ENCODE results near the gene HBS1L. TPM values are rescaled to one million over a fixed set of nuclear protein-coding genes. Genes with fewer than 3 reads are reported as not detected.

Gene HBS1L
- total RNA-seq, 4 donors from 2014 or later: 25.2 to 94.1 (median 37.5) TPM

GRCh38 chr6:134949927-134950326 lies 104.7 kb downstream of the HBS1L start, which contains the start of gene ALDH8A1:
Gene ALDH8A1, minus strand, starts transcription at chr6:134950101. Its CDS starts 48 bp downstream, at chr6:134950053.
- no peak for TF ChIP-seq CTCF (IDR thresholded peaks at IDR 0.05)
- TF ChIP-seq POLR2A (IDR thresholded peaks at IDR 0.05): no peak

DNA sequence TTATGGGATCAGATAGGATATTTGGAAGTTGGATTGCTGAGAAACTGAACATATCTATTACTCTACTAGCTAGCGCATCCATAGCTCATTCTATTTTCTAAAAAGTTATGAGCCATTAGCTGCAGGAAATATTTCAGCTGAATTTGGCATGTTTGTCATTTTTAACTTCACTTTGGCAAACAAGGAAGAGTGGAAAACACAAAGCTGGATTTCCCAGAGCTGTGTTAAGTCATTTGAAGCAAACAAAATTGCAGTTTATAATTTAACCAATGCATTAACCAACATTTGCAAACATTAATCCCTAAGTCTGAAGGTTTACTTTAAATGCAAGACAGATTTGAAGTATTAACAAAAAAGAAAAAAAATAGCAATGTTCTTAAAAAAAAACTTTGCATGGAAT lies 105.9 kb downstream of the HBS1L start:
- no peak overlapping the region for H3K27ac ChIP-seq

More at GRCh38 chr6:134949927-134950326, 104.7 kb downstream of the HBS1L start, which contains the start of gene ALDH8A1:
- Histone ChIP-seq H3K4me1 (no peaks in the 10 kb centered on the region), H3K27me3 (no peaks in the 10 kb centered on the region), H3K4me3 (peak within 1 kb of the TSS in 1 of 4 donors; percentile 20), H3K9me3 (no peaks in the 10 kb centered on the region), H3K27ac (no peak within 1 kb of the TSS), H3K36me3 (no peaks in the 10 kb centered on the region)
- no peak for DNase-seq

DNA sequence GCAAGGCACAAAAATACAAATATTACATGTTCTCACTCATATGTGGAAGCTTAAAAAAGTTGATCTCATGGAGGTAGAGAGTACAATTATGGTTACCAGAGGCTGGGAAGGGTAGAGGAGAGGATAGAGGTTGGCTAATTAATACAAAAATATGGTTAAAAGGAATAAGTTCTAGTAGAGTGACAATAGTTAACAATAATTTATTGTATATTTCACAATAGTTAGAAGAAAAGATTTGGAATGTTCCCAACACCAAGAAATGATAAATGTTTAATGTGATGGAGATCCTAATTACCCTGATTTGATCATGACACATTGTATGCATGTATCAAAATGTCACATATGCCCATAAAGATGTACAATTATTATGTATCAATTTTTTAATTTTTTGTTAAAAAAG lies 106.5 kb downstream of the HBS1L start:
- Histone ChIP-seq H3K4me1 (no peaks in the 10 kb centered on the region), H3K9me3 (no peaks in the 10 kb centered on the region), H3K4me3 (no peak overlapping the region), H3K36me3 (no peaks in the 10 kb centered on the region), H3K27me3 (no peaks in the 10 kb centered on the region), H3K27ac (no peak overlapping the region)
- no peak for DNase-seq
- TF ChIP-seq CTCF (IDR thresholded peaks at IDR 0.05) (no peak), POLR2A (IDR thresholded peaks at IDR 0.05) (no peak)

More for the DNA sequence above, 105.9 kb downstream of the HBS1L start:
- H3K4me1 ChIP-seq: no peaks in the 10 kb centered on the region
- no peaks in the 10 kb centered on the region for H3K9me3 ChIP-seq
- no peaks in the 10 kb centered on the region for H3K27me3 ChIP-seq
- H3K4me3 ChIP-seq: no peak overlapping the region
- DNase-seq: no peak
- H3K36me3 ChIP-seq: no peaks in the 10 kb centered on the region
- TF ChIP-seq POLR2A (IDR thresholded peaks at IDR 0.05) (no peak), CTCF (IDR thresholded peaks at IDR 0.05) (no peak)

GRCh38 chr6:134945045-134945444 lies 109.6 kb downstream of the HBS1L start:
- H3K27me3 ChIP-seq: no peaks in the 10 kb centered on the region
- TF ChIP-seq CTCF (IDR thresholded peaks at IDR 0.05): no peak
- TF ChIP-seq POLR2A (IDR thresholded peaks at IDR 0.05): no peak
- H3K9me3 ChIP-seq: no peaks in the 10 kb centered on the region
- H3K27ac ChIP-seq: no peak overlapping the region
- no peaks in the 10 kb centered on the region for H3K36me3 ChIP-seq
- no peak for DNase-seq
- H3K4me3 ChIP-seq: no peak overlapping the region
- H3K4me1 ChIP-seq: no peaks in the 10 kb centered on the region

- Histone ChIP-seq H3K27me3 (no peaks in the 10 kb centered on the region), H3K4me3 (no peak overlapping the region), H3K27ac (no peak overlapping the region), H3K9me3 (no peaks in the 10 kb centered on the region), H3K4me1 (no peaks in the 10 kb centered on the region), H3K36me3 (no peaks in the 10 kb centered on the region)
- TF ChIP-seq POLR2A (IDR thresholded peaks at IDR 0.05) (no peak), CTCF (IDR thresholded peaks at IDR 0.05) (no peak)
- DNase-seq: no peak
Observed at GRCh38 chr6:134943522-134944111, 111.0 kb downstream of the HBS1L start.
